Stimulated activated CD8-positive, alpha-beta memory T cell treated with anti-CD3 and anti-CD28 coated beads, Interleukin-12 subunit alpha, Interleukin-12 subunit beta, amount 100 ng/mL, for 24 hours (primary cell): ENCODE measurements around the gene RBM6.
"Not testable (repeated sequence)": the region's sequence is repeated elsewhere in the genome, so short reads cannot be mapped to it uniquely, and the experiment has no call there.

Experiments
- DNase-seq: peaks from one replicate; pipeline ENCODE4 v3.0.0-alpha.2; 2020; ENCODE audit errors: extremely low read depth

The RBM6 gene

GRCh38 chr3:49976942-49977341, 37.0 kb downstream of the RBM6 start:
- no peak for DNase-seq

GRCh38 chr3:49984394-49984793, 44.4 kb downstream of the RBM6 start:
- DNase-seq, result no peak

GRCh38 chr3:49992326-49992725, 52.4 kb downstream of the RBM6 start:
- DNase-seq, result no peak

- DNase-seq, result no peak
Observed at GRCh38 chr3:49994476-49994875, 54.5 kb downstream of the RBM6 start.

GRCh38 chr3:49996016-49996415, 56.1 kb downstream of the RBM6 start:
- DNase-seq, result no peak

- DNase-seq, result no peak
Observed at GRCh38 chr3:49997862-49998261, 57.9 kb downstream of the RBM6 start.

GRCh38 chr3:49998326-49998725, 58.4 kb downstream of the RBM6 start:
- no peak for DNase-seq

GRCh38 chr3:50001511-50001910, 61.6 kb downstream of the RBM6 start:
- DNase-seq, result no peak

- no peak for DNase-seq
Observed at GRCh38 chr3:50003216-50003615, 63.3 kb downstream of the RBM6 start.

- no peak for DNase-seq
Observed at GRCh38 chr3:50003824-50004223, 63.9 kb downstream of the RBM6 start.

GRCh38 chr3:50008931-50009330, 69.0 kb downstream of the RBM6 start:
- no peak for DNase-seq

GRCh38 chr3:50010959-50011358, 71.0 kb downstream of the RBM6 start:
- DNase-seq, result no peak

- DNase-seq, result no peak
Observed at GRCh38 chr3:50015918-50016317, 76.0 kb downstream of the RBM6 start.

GRCh38 chr3:50028346-50028745, 88.4 kb downstream of the RBM6 start:
- no peak for DNase-seq

GRCh38 chr3:50031201-50031600, 91.3 kb downstream of the RBM6 start:
- not testable (repeated sequence) for DNase-seq

GRCh38 chr3:50044976-50045375, 105.0 kb downstream of the RBM6 start:
- DNase-seq, result no peak

GRCh38 chr3:50047426-50047825, 107.5 kb downstream of the RBM6 start:
- DNase-seq, result no peak

- DNase-seq, result no peak
Observed at GRCh38 chr3:50050361-50050760, 110.4 kb downstream of the RBM6 start.

GRCh38 chr3:50057756-50058155, 117.8 kb downstream of the RBM6 start:
- no peak for DNase-seq

GRCh38 chr3:50068134-50068533, 128.2 kb downstream of the RBM6 start:
- no peak for DNase-seq

- no peak for DNase-seq
Observed at GRCh38 chr3:50078091-50078490, 138.1 kb downstream of the RBM6 start.

- DNase-seq, result no peak
Observed at GRCh38 chr3:50078622-50079021, 138.7 kb downstream of the RBM6 start.

GRCh38 chr3:50084951-50085350, 145.0 kb downstream of the RBM6 start:
- DNase-seq, result not testable (repeated sequence)

- peak; percentile 81 for DNase-seq
Observed at GRCh38 chr3:50088725-50089608, 149.0 kb downstream of the RBM6 start, which contains the start of gene RBM5. RBM5 (plus strand) TSS chr3:50088919; CDS start chr3:50090435, 1,516 bp downstream.
